Measurements from ENCODE around the gene CLMP. TPM values are rescaled to one million over a fixed set of nuclear protein-coding genes. Genes with fewer than 3 reads are reported as not detected.

The CLMP gene, protein sequence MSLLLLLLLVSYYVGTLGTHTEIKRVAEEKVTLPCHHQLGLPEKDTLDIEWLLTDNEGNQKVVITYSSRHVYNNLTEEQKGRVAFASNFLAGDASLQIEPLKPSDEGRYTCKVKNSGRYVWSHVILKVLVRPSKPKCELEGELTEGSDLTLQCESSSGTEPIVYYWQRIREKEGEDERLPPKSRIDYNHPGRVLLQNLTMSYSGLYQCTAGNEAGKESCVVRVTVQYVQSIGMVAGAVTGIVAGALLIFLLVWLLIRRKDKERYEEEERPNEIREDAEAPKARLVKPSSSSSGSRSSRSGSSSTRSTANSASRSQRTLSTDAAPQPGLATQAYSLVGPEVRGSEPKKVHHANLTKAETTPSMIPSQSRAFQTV
- total RNA-seq = 10 to 100 TPM in 1 of 2 donors, 1 to 10 TPM in 1; 8.0 to 12.4 TPM

DNA sequence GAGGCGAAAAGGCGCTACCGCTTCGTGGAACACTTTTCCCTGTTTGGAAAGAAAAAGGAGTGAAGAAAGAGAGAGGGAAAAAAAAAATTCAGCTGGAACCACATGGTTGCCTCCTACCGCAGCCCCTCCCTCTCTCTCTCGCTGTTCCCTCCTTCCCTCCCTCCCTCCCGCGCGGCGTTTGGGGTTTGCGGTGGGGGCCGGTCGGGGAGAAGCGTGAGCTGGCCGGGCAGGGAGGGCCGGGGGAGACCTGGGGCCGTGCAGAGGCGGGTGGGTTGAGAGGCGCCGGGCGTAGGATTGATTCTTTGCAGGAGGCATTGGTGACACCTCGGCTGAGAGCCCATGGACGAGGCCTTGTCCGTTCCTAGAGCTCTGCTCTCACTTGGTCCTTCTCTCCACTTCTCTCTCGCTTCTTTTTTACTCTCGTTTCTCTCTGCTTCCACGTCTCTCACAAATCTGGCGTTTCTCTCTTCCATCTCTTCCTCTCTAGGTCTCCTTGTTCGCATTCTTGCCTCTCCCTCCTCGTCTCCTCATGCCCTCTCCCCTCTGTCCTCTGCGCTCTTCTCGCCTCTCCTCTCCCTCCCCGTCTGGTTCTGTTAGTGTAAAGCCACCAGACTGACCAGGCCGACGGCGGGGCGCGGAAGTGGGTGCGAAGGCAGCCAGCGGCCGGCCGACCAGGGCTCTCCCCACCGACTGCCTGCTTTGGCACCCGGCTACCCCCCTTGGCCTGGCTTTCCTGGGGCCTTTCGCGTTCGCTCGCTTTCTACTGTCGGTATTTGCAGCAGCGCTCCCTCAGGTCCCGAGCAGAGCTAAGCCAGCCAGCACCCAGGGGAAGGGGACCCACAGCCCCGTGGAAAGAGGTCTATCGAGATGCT is at the start of gene CLMP:
CLMP (minus strand) TSS at position 61 of the 872 bp plus-strand sequence. CDS start 308 bp downstream, outside the sequence.

DNA sequence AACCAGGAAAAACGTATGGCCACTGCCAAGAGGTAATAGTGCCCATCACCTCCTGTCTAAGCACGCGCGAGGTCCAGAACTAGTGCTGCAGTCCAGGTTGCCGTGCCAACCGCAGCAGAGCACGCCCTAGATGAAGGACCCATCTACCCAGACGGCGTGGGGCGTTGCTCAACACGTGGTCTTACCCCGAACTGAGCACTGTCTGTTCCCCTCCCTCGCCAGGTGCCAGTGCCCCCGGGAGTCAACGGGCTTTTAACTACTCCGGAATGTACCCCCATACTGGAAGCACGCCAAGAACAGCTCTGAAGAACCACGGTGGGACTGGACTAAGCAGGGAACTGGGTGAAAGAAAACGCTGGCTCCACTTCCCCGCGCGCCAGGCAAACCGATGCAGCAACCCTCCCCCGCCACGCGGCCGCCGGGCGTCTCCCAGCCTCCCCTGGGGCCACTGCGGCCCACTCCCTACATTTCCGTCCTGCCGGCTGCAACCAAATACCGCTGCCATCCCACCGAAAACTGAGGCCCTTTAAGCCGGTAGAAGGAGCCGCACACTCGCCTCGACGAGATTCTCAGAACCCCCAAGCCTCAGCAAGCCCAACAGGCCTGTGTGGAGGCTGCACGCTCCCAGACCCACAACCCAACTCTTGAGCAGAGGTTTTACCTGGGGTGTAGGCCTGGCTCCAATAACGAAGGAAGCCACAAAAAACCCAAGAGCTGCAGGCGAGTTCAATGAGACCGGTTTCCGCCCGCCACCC is 133.5 kb downstream of the CLMP start, which contains the start of gene HSPA8:
HSPA8 (minus strand) TSS at position 734 of the 755 bp plus-strand sequence. CDS start 812 bp downstream, outside the sequence.

Small RNA genes within 50 kb of the gene (small RNA-seq; reads per million reads assigned to genes)
- 0 reads per million in 2 donors for gene RPL31P47
- 0 reads per million in 2 donors for gene SNORD14C
- gene SNORD14D = 0 reads per million in 2 donors
- 211 to 456 reads per million in 2 donors for gene SNORD14E

Other genes starting within 250 kb of the CLMP start
- not detected for gene BSX, start 213.4 kb downstream of the CLMP start, total RNA-seq
- 1,000 to 10,000 TPM; 1,930 to 2,941 TPM for gene HSPA8, start 133.1 kb downstream of the CLMP start, total RNA-seq
- 10 to 100 TPM in 1 of 2 donors, 1 to 10 TPM in 1; 2.1 to 18.3 TPM for gene GRAMD1B, start 235.0 kb upstream of the CLMP start, total RNA-seq

All from melanocyte of skin (primary cell).